Spleen (tissue), 3 donors: ENCODE data around the gene KIAA0825.

ENCODE experiments used
- POLR2A ChIP-seq, 3 donors: fragments of 450-650 bp; IDR thresholded peaks; one replicate each; pipeline ENCODE4 v1.5.1; 2017; ENCODE audit warnings: antibody characterized with exemption in 3 of 3, mild to moderate bottlenecking in 1 of 3
- POLR2AphosphoS5 ChIP-seq, 3 donors: sonication (generic); formaldehyde crosslinking; IDR thresholded peaks; one replicate each; pipeline ENCODE4 v1.5.1; 2017; ENCODE audit warnings: antibody characterized with exemption in 3 of 3

DNA sequence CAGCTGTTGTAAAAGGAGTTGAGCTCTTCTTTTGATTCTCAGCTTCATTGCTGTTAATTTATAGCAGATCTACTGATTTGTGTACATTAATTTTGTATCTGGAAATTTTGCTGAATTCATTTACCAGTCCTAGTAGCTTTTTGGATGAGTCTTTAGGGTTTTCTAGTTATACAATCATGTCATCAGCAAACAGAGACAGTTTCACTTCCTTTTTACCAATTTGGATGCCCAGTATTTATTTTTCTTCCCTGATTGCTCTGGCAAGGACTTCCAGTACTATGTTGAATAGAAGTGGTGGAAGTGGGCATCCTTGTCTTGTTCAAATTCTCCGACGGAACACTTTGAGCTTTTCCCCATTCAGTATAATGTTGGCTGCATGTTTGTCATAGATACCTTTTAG, 478.1 kb downstream of the KIAA0825 start:
- TF ChIP-seq POLR2A (IDR thresholded peaks at IDR 0.05) = no peak
- no peak for TF ChIP-seq POLR2AphosphoS5 (IDR thresholded peaks at IDR 0.05)
